MM.1S (cell line): ENCODE results near the gene CHST7.

Experiments used
- DNase-seq: peaks from one replicate; pipeline ENCODE4 v3.0.0-alpha.2; 2015
- H2AFZ ChIP-seq: fragments of 300-600 bp; sonication (generic); 2 replicates; pipeline ENCODE4 v1.6.0; 2016; ENCODE audit warnings: antibody characterized with exemption, low read length
- H3F3A ChIP-seq: fragments of 300-600 bp; sonication (generic); 2 replicates; pipeline ENCODE4 v1.6.1; 2016; ENCODE audit warnings: mild to moderate bottlenecking, antibody characterized with exemption, low read length, moderate library complexity, mixed read lengths; ENCODE audit not compliant: insufficient read depth
- H3K27ac ChIP-seq: fragments of 300-600 bp; sonication (generic); 2 replicates; pipeline ENCODE4 v1.5.1; 2016; ENCODE audit warnings: mild to moderate bottlenecking, low read length
- H3K27me3 ChIP-seq: fragments of 300-600 bp; sonication (generic); replicated peaks from 2 replicates; pipeline ENCODE4 v1.6.0; 2016; ENCODE audit warnings: low read length; ENCODE audit not compliant: insufficient read depth
- H3K36me3 ChIP-seq: fragments of 300-600 bp; sonication (generic); replicated peaks from 2 replicates; pipeline ENCODE4 v1.6.1; 2016; ENCODE audit warnings: mild to moderate bottlenecking, low read length, mixed read lengths; ENCODE audit not compliant: insufficient read depth
- H3K4me1 ChIP-seq: fragments of 300-600 bp; sonication (generic); 2 replicates; pipeline ENCODE4 v1.6.1; 2016; ENCODE audit warnings: low read length, mixed read lengths
- H3K4me2 ChIP-seq: fragments of 300-600 bp; sonication (generic); 2 replicates; pipeline ENCODE4 v1.6.0; 2016; ENCODE audit warnings: low read depth, low read length
- H3K4me3 ChIP-seq: fragments of 300-600 bp; sonication (generic); 2 replicates; pipeline ENCODE4 v1.5.1; 2016; ENCODE audit warnings: low read length, mixed read lengths
- H3K79me2 ChIP-seq: fragments of 300-600 bp; sonication (generic); 2 replicates; pipeline ENCODE4 v1.6.1; 2016; ENCODE audit warnings: mixed run types, low read length, mixed read lengths
- H3K9ac ChIP-seq: fragments of 300-600 bp; sonication (generic); 2 replicates; pipeline ENCODE4 v1.6.1; 2016; ENCODE audit warnings: low read length, mixed read lengths
- H3K9me2 ChIP-seq: fragments of 300-600 bp; sonication (generic); replicated peaks from 2 replicates; pipeline ENCODE4 v1.6.1; 2016; ENCODE audit warnings: mild to moderate bottlenecking, low read length, mixed read lengths; ENCODE audit not compliant: insufficient read depth
- H3K9me3 ChIP-seq: fragments of 300-600 bp; sonication (generic); replicated peaks from 2 replicates; pipeline ENCODE4 v1.6.1; 2016; ENCODE audit warnings: mild to moderate bottlenecking, low read length, mixed read lengths; ENCODE audit not compliant: insufficient read depth
- H4K20me1 ChIP-seq: fragments of 300-600 bp; sonication (generic); 2 replicates; pipeline ENCODE4 v1.6.1; 2016; ENCODE audit warnings: mild to moderate bottlenecking, low read length, moderate library complexity, mixed read lengths; ENCODE audit not compliant: insufficient read depth
- EZH2 ChIP-seq: fragments of 300-600 bp; sonication (generic); optimal IDR thresholded peaks from 2 replicates; pipeline ENCODE3; 2017; ENCODE audit warnings: low read depth, mild to moderate bottlenecking, antibody characterized with exemption, low read length, mixed read lengths
- EZH2phosphoT487 ChIP-seq: fragments of 300-600 bp; sonication (generic); IDR thresholded peaks from 2 replicates; pipeline ENCODE4 v1.6.1; 2018; ENCODE audit warnings: antibody characterized with exemption, low read length
- TF ChIP-seq, protein P1 (sequence below): fragments of 300-600 bp; sonication (generic); IDR thresholded peaks from 2 replicates; pipeline ENCODE4 v1.5.1; 2016; ENCODE audit warnings: antibody characterized with exemption, low read length, mixed read lengths

CHST7 gene

DNA sequence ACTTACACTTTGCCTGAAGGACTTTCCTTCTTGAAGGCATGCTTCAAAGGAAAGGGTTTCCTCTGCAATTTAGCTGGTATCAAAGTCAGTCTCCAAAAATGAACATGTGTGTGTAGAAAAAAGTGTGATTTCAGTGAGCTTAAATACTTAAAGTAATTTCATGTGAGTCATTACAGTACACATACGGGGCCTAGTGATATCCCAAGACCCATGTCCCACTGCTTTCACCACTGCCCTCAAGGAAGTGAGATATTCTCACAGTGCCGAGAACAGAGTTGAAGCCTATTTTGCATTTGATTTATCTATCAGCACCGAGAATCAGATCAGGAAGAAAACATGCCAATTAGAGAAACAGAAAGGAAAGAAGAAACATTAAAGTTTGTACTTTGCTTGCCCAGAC lies 61.0 kb downstream of the CHST7 start:
- Histone ChIP-seq H3K4me3 (no peak overlapping the region), H3F3A (no peaks in the 10 kb centered on the region), H3K36me3 (no peaks in the 10 kb centered on the region), H3K79me2 (no peaks in the 10 kb centered on the region), H3K27me3 (no peaks in the 10 kb centered on the region), H2AFZ (no peak overlapping the region), H3K9me2 (no peaks in the 10 kb centered on the region), H3K4me1 (peaks cover 7% of the 10 kb centered on the region), H3K9me3 (no peaks in the 10 kb centered on the region), H3K9ac (no peak overlapping the region), H3K27ac (no peak overlapping the region), H4K20me1 (no peaks in the 10 kb centered on the region), H3K4me2 (no peak overlapping the region)
- TF ChIP-seq EZH2 (no peak), EZH2phosphoT487 (no peak)
- TF ChIP-seq, protein P1, sequence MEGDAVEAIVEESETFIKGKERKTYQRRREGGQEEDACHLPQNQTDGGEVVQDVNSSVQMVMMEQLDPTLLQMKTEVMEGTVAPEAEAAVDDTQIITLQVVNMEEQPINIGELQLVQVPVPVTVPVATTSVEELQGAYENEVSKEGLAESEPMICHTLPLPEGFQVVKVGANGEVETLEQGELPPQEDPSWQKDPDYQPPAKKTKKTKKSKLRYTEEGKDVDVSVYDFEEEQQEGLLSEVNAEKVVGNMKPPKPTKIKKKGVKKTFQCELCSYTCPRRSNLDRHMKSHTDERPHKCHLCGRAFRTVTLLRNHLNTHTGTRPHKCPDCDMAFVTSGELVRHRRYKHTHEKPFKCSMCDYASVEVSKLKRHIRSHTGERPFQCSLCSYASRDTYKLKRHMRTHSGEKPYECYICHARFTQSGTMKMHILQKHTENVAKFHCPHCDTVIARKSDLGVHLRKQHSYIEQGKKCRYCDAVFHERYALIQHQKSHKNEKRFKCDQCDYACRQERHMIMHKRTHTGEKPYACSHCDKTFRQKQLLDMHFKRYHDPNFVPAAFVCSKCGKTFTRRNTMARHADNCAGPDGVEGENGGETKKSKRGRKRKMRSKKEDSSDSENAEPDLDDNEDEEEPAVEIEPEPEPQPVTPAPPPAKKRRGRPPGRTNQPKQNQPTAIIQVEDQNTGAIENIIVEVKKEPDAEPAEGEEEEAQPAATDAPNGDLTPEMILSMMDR: no peak
- DNase-seq: no peak

DNA sequence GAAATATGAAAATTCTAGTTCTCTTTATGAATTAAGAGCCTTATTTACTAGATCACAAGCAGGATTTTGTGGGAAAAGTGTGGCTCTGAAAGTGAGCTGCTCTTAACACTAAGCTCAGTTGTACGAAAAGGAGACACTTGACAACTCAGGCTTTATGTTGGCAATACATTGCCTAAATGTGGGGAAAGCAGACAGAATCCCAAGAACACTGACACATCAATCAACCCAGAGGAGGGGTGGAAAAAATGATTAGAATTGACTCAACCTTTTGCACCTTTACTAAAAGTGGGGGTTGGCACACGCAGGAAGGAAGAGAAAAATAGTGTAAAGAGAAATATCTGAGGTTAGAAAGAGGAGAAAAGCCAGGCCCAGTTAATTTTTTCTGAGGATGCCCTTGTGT lies 61.6 kb downstream of the CHST7 start:
- Histone ChIP-seq H3K27ac (no peak overlapping the region), H4K20me1 (no peaks in the 10 kb centered on the region), H3K4me2 (no peak overlapping the region), H3K27me3 (no peaks in the 10 kb centered on the region), H3K79me2 (no peaks in the 10 kb centered on the region), H3K9ac (no peak overlapping the region), H2AFZ (no peak overlapping the region), H3K4me3 (no peak overlapping the region), H3K9me2 (no peaks in the 10 kb centered on the region), H3K9me3 (no peaks in the 10 kb centered on the region), H3K36me3 (no peaks in the 10 kb centered on the region), H3K4me1 (peaks cover under 1% of the 10 kb centered on the region; the same call in 1 of the 2 replicates), H3F3A (no peaks in the 10 kb centered on the region)
- no peak for TF ChIP-seq EZH2phosphoT487
- TF ChIP-seq, protein P1: no peak
- no peak for TF ChIP-seq EZH2
- DNase-seq: no peak

DNA sequence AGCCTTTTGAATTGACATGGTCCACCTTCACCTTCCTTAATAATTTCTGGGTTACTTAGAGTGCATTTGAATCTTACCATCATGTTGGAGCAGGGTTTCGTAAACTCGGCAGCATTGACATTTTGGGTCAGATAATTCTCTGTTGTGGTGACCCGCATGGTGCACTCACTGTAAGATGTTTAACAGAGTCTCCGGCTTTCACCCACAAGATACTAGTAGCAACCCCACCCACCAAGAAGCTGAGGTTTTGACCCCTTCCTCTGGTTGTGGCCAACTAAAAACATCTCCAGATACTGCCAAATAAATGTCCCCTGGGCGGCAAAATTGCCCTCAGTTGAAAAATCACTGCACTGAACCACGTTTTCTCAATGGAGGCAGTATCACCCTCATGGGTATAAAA lies 62.7 kb downstream of the CHST7 start:
- H4K20me1 ChIP-seq: no peaks in the 10 kb centered on the region
- no peak overlapping the region for H2AFZ ChIP-seq
- H3F3A ChIP-seq: no peaks in the 10 kb centered on the region
- no peaks in the 10 kb centered on the region for H3K4me1 ChIP-seq
- no peak overlapping the region for H3K4me3 ChIP-seq
- H3K27ac ChIP-seq: no peak overlapping the region
- H3K36me3 ChIP-seq: no peaks in the 10 kb centered on the region
- no peak overlapping the region for H3K4me2 ChIP-seq
- no peaks in the 10 kb centered on the region for H3K27me3 ChIP-seq
- no peak overlapping the region for H3K9ac ChIP-seq
- no peaks in the 10 kb centered on the region for H3K9me2 ChIP-seq
- no peaks in the 10 kb centered on the region for H3K79me2 ChIP-seq
- no peaks in the 10 kb centered on the region for H3K9me3 ChIP-seq
- TF ChIP-seq, protein P1: no peak
- TF ChIP-seq EZH2 (no peak), EZH2phosphoT487 (no peak)
- no peak for DNase-seq
